Prostate gland (tissue), 2 donors: Measurements from ENCODE around the gene MAPK9. TPM values are rescaled to one million over a fixed set of nuclear protein-coding genes. Genes with fewer than 3 reads are reported as not detected.

Experiments used
- DNase-seq: peaks from one replicate; pipeline ENCODE4 v3.0.0-alpha.2; 2019; ENCODE audit warnings: low spot score
- H3K27ac ChIP-seq, 2 donors: fragments of 200-600 bp; sonication (generic); 2 replicates each; pipeline ENCODE4 v1.5.1; 2017 to 2019
- H3K27me3 ChIP-seq: fragments of 200-600 bp; sonication (generic); replicated peaks from 2 replicates; pipeline ENCODE4 v1.5.1; 2019; ENCODE audit not compliant: insufficient read depth
- H3K36me3 ChIP-seq, 2 donors: fragments of 200-600 bp; sonication (generic); 1 replicate in 1 of 2; 2 replicates in 1 of 2; pipeline versions ENCODE4 v1.5.1 to v1.8.1; 2017 to 2019
- H3K4me1 ChIP-seq: fragments of 200-600 bp; sonication (generic); replicated peaks from 2 replicates; pipeline ENCODE4 v1.5.1; 2019
- H3K4me3 ChIP-seq, 2 donors: fragments of 200-600 bp; sonication (generic); 2 replicates each; pipeline ENCODE4 v1.5.1; 2017 to 2019
- H3K9me3 ChIP-seq: fragments of 200-600 bp; sonication (generic); 2 replicates; pipeline ENCODE4 v1.5.1; 2017
- CTCF ChIP-seq, 4 experiments: fragments of 200-600 bp in 2 of 4; fragments of 450-650 bp in 2 of 4; sonication (generic) in 2 of 4; IDR thresholded peaks; 1 replicate in 3 of 4; 2 replicates in 1 of 4; pipeline ENCODE4 v1.5.1; 2016 to 2019; ENCODE audit warnings: antibody characterized with exemption in 4 of 4, mild to moderate bottlenecking in 2 of 4, moderate library complexity in 2 of 4
- POLR2A ChIP-seq: fragments of 450-650 bp; IDR thresholded peaks from one replicate; pipeline ENCODE4 v1.6.1; 2016; ENCODE audit warnings: antibody characterized with exemption, mild to moderate bottlenecking
- POLR2AphosphoS5 ChIP-seq: sonication (generic); formaldehyde crosslinking; IDR thresholded peaks from one replicate; pipeline ENCODE4 v1.6.1; 2017; ENCODE audit warnings: antibody characterized with exemption
- WGBS: methylation state at CpG from one replicate; pipeline ENCODE4 v1.1.5; 2018; 5-methylcytosine and 5-hydroxymethylcytosine counted together
- intact Hi-C: fragments of 100-400 bp; cut with DNase I; formaldehyde crosslinking; loops from one replicate; pipeline ENCODE4 v1.14.2; 2022
- total RNA-seq, 2 donors: library from RNA; depleted of rRNA; stranded (reverse); fragments of >200 nt; gene quantifications; one replicate each; pipeline ENCODE4 v1.1.0, GENCODE V29; 2016

The MAPK9 gene
- total RNA-seq, 2 donors from 2014 or later = 28.8 to 38.5 TPM

DNA sequence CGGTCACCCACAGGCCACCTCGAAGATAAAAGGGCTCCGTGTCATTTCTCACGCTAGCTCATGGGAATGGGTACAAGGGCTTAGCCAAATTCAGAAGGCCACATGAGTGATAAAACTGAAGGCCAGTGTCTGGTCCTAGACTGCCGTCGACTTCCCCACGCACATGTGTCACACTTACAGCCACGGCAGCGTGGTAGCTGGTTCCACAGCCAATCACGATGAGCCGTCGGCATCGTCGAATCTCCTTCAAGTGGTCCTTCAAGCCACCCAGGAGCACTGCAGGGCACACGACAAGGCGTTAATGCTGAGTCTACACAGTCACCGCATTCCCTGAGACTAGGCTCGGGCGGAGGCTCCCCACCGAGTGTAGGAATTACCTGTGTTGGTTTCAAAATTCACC, 24.7 kb upstream of the MAPK9 start:
- Histone ChIP-seq H3K27me3 (no peaks in the 10 kb centered on the region), H3K9me3 (no peaks in the 10 kb centered on the region), H3K4me3 (no peak overlapping the region), H3K27ac (no peak overlapping the region), H3K4me1 (no peaks in the 10 kb centered on the region), H3K36me3 (no peaks in the 10 kb centered on the region)
- DNase-seq = no peak
- WGBS = 93% methylated on average over 20 of the region's 20 CpGs
- TF ChIP-seq CTCF (IDR thresholded peaks at IDR 0.05) (no peak), POLR2A (no peak), POLR2AphosphoS5 (no peak)
- intact Hi-C loops = no loop called here

GRCh38 chr5:180315762-180316212, 23.9 kb upstream of the MAPK9 start:
- H3K36me3 ChIP-seq = no peaks in the 10 kb centered on the region
- H3K4me1 ChIP-seq = no peaks in the 10 kb centered on the region
- TF ChIP-seq POLR2A = no peak
- no peak for TF ChIP-seq POLR2AphosphoS5
- peak; percentile 66 to 81 (median 68) for TF ChIP-seq CTCF (IDR thresholded peaks at IDR 0.05)
- intact Hi-C loops = no loop called here
- WGBS = 58% methylated on average over 9 of the region's 9 CpGs
- peak; percentile 21 for DNase-seq
- H3K9me3 ChIP-seq = no peaks in the 10 kb centered on the region
- H3K27ac ChIP-seq = no peak overlapping the region
- no peaks in the 10 kb centered on the region for H3K27me3 ChIP-seq
- H3K4me3 ChIP-seq = no peak overlapping the region

- TF ChIP-seq CTCF (IDR thresholded peaks at IDR 0.05) = no peak
- TF ChIP-seq POLR2A = no peak
- intact Hi-C loops = no loop called here
- no peaks in the 10 kb centered on the region for H3K36me3 ChIP-seq
- no peak overlapping the region for H3K4me3 ChIP-seq
- H3K27ac ChIP-seq = no peak overlapping the region
- no peaks in the 10 kb centered on the region for H3K4me1 ChIP-seq
- H3K27me3 ChIP-seq = no peaks in the 10 kb centered on the region
- no peaks in the 10 kb centered on the region for H3K9me3 ChIP-seq
- 92% methylated on average over 50 of the region's 50 CpGs for WGBS
- no peak for DNase-seq
Measured at GRCh38 chr5:180313677-180314505, 22.0 kb upstream of the MAPK9 start.

GRCh38 chr5:180311216-180311615, 19.3 kb upstream of the MAPK9 start:
- Histone ChIP-seq H3K27ac (no peak overlapping the region), H3K4me1 (no peaks in the 10 kb centered on the region), H3K9me3 (no peaks in the 10 kb centered on the region), H3K27me3 (no peaks in the 10 kb centered on the region), H3K4me3 (no peak overlapping the region), H3K36me3 (no peaks in the 10 kb centered on the region)
- TF ChIP-seq POLR2AphosphoS5 = no peak
- TF ChIP-seq POLR2A = no peak
- no peak for TF ChIP-seq CTCF (IDR thresholded peaks at IDR 0.05)
- WGBS = 94% methylated on average over 11 of the region's 11 CpGs
- intact Hi-C loops = no loop called here
- DNase-seq = no peak

- no peak for TF ChIP-seq POLR2AphosphoS5
- TF ChIP-seq POLR2A = no peak
- no peak for TF ChIP-seq CTCF (IDR thresholded peaks at IDR 0.05)
- Histone ChIP-seq H3K4me3 (no peak overlapping the region), H3K9me3 (no peaks in the 10 kb centered on the region), H3K4me1 (no peaks in the 10 kb centered on the region), H3K27ac (no peak overlapping the region), H3K27me3 (peaks cover 3% of the 10 kb centered on the region), H3K36me3 (no peaks in the 10 kb centered on the region)
- DNase-seq = no peak
- intact Hi-C loops = no loop called here
- WGBS = 91% methylated on average over 8 of the region's 8 CpGs
Measured at GRCh38 chr5:180306796-180307195, 14.9 kb upstream of the MAPK9 start.
